Measurements from ENCODE around the gene CKS2. TPM values are rescaled to one million over a fixed set of nuclear protein-coding genes. Genes with fewer than 3 reads are reported as not detected.
A peak's percentile ranks its signal among the peaks of the same experiment; 100 is the strongest.
"Not testable (repeated sequence)": the region's sequence is repeated elsewhere in the genome, so short reads cannot be mapped to it uniquely, and the experiment has no call there.

Gene CKS2
- total RNA-seq, 1 experiment from 2014 or later: 90.4 TPM

GRCh38 chr9:89342213-89342612 is 31.2 kb downstream of the CKS2 start:
- no peaks in the 10 kb centered on the region for H3K27me3 Mint-ChIP-seq (ENCODE audit: insufficient read depth, unreplicated experiment)
- H3K36me3 Mint-ChIP-seq (ENCODE audit: insufficient read depth, unreplicated experiment): peaks cover 95% of the 10 kb centered on the region

GRCh38 chr9:89342948-89343347 is 32.0 kb downstream of the CKS2 start:
- intact Hi-C loops (cut with micrococcal nuclease): no loop called here
- Mint-ChIP-seq H3K4me1 (ENCODE audit: insufficient read depth, unreplicated experiment) (no peaks in the 10 kb centered on the region), H3K9me3 (ENCODE audit: unreplicated experiment) (no peaks in the 10 kb centered on the region), H3K27me3 (ENCODE audit: insufficient read depth, unreplicated experiment) (no peaks in the 10 kb centered on the region), H3K4me3 (ENCODE audit: unreplicated experiment) (no peak overlapping the region), H3K36me3 (ENCODE audit: insufficient read depth, unreplicated experiment) (peaks cover 92% of the 10 kb centered on the region), H3K27ac (ENCODE audit: low read depth, unreplicated experiment) (peak overlapping the region; percentile 20)
- TF ChIP-seq CTCF (IDR thresholded peaks at IDR 0.05; ENCODE audit: unreplicated experiment): no peak
- DNase-seq (ENCODE audit: unreplicated experiment): no peak
- CTCF ChIA-PET: interaction anchor here (0.5 to 1.0 kb wide), 4 partner anchors 11 to 658 kb away, joined by 3 read pairs; no protein-coding TSS in a partner anchor
- POLR2A ChIA-PET: interaction anchor here (1.0 to 1.9 kb wide), 2 partner anchors 10 to 19 kb away, joined by 3 to 8 read pairs; no protein-coding TSS in a partner anchor
- no TSS peak for BruUV-seq (replicated peaks)

More at GRCh38 chr9:89342213-89342612, 31.2 kb downstream of the CKS2 start:
- intact Hi-C loops (cut with micrococcal nuclease): no loop called here
- DNase-seq (ENCODE audit: unreplicated experiment): no peak
- H3K27ac Mint-ChIP-seq (ENCODE audit: low read depth, unreplicated experiment): peak overlapping the region; percentile 20
- no TSS peak for BruUV-seq (replicated peaks)
- no peak for TF ChIP-seq CTCF (IDR thresholded peaks at IDR 0.05; ENCODE audit: unreplicated experiment)
- H3K4me3 Mint-ChIP-seq (ENCODE audit: unreplicated experiment): no peak overlapping the region
- ChIA-PET CTCF (interaction anchor here (0.5 to 1.0 kb wide), 4 partner anchors 11 to 750 kb away, joined by 3 to 4 read pairs (median 3); no protein-coding TSS in a partner anchor), POLR2A (interaction anchor here (0.6 to 1.9 kb wide), 3 partner anchors 9 to 46 kb away, joined by 3 to 8 read pairs (median 4); no protein-coding TSS in a partner anchor)
- no peaks in the 10 kb centered on the region for H3K4me1 Mint-ChIP-seq (ENCODE audit: insufficient read depth, unreplicated experiment)
- H3K9me3 Mint-ChIP-seq (ENCODE audit: unreplicated experiment): no peaks in the 10 kb centered on the region

- POLR2A ChIA-PET: interaction anchor here (1.9 kb wide), 1 partner anchor 11 kb away, joined by 8 read pairs; no protein-coding TSS in a partner anchor
- BruUV-seq (replicated peaks); CTCF ChIA-PET; H3K4me3 Mint-ChIP-seq (ENCODE audit: unreplicated experiment); H3K27me3 Mint-ChIP-seq (ENCODE audit: insufficient read depth, unreplicated experiment); H3K4me1 Mint-ChIP-seq (ENCODE audit: insufficient read depth, unreplicated experiment); DNase-seq (ENCODE audit: unreplicated experiment); H3K9me3 Mint-ChIP-seq (ENCODE audit: unreplicated experiment); intact Hi-C loops (cut with micrococcal nuclease); H3K27ac Mint-ChIP-seq (ENCODE audit: low read depth, unreplicated experiment): not testable (repeated sequence)
- H3K36me3 Mint-ChIP-seq (ENCODE audit: insufficient read depth, unreplicated experiment): peaks cover 92% of the 10 kb centered on the region
Measured at GRCh38 chr9:89343812-89344211, 32.8 kb downstream of the CKS2 start.

GRCh38 chr9:89345476-89345875 is 34.5 kb downstream of the CKS2 start:
- BruUV-seq (replicated peaks): no TSS peak
- Mint-ChIP-seq H3K27me3 (ENCODE audit: insufficient read depth, unreplicated experiment) (no peaks in the 10 kb centered on the region), H3K4me1 (ENCODE audit: insufficient read depth, unreplicated experiment) (no peaks in the 10 kb centered on the region), H3K36me3 (ENCODE audit: insufficient read depth, unreplicated experiment) (peaks cover 90% of the 10 kb centered on the region), H3K9me3 (ENCODE audit: unreplicated experiment) (no peaks in the 10 kb centered on the region), H3K4me3 (ENCODE audit: unreplicated experiment) (no peak overlapping the region), H3K27ac (ENCODE audit: low read depth, unreplicated experiment) (no peak overlapping the region)
- no peak for DNase-seq (ENCODE audit: unreplicated experiment)
- POLR2A ChIA-PET: no interaction called here
- intact Hi-C loops (cut with micrococcal nuclease): no loop called here
- CTCF ChIA-PET: interaction anchor here (0.6 to 1.2 kb wide), 2 partner anchors 11 to 161 kb away, joined by 3 read pairs; no protein-coding TSS in a partner anchor
- no peak for TF ChIP-seq CTCF (IDR thresholded peaks at IDR 0.05; ENCODE audit: unreplicated experiment)

Data from MCF 10A (cell line).